ENCODE measurements around the gene NUP93.

NUP93 gene

GRCh38 chr16:56744996-56745640 lies 15.2 kb downstream of the NUP93 start:
- no peak for DNase-seq

GRCh38 chr16:56747486-56748045 lies 17.6 kb downstream of the NUP93 start:
- DNase-seq, result no peak

GRCh38 chr16:56748191-56748590 lies 18.3 kb downstream of the NUP93 start:
- no peak for DNase-seq

GRCh38 chr16:56748826-56749225 lies 18.9 kb downstream of the NUP93 start:
- DNase-seq, result no peak

- no peak for DNase-seq
These were observed 20.0 kb downstream of the NUP93 start for GRCh38 chr16:56749672-56750491.

GRCh38 chr16:56753410-56753809 lies 23.5 kb downstream of the NUP93 start:
- no peak for DNase-seq

GRCh38 chr16:56755038-56755437 lies 25.1 kb downstream of the NUP93 start:
- DNase-seq, result no peak

GRCh38 chr16:56758432-56758831 lies 28.5 kb downstream of the NUP93 start:
- DNase-seq, result no peak

- DNase-seq, result no peak
These were observed 29.0 kb downstream of the NUP93 start for GRCh38 chr16:56758930-56759329.

GRCh38 chr16:56763291-56763916 lies 33.5 kb downstream of the NUP93 start:
- no peak for DNase-seq

GRCh38 chr16:56764835-56765234 lies 34.9 kb downstream of the NUP93 start:
- no peak for DNase-seq

- DNase-seq, result no peak
These were observed 36.0 kb downstream of the NUP93 start for GRCh38 chr16:56765949-56766348.

GRCh38 chr16:56767024-56767423 lies 37.1 kb downstream of the NUP93 start:
- DNase-seq, result no peak

GRCh38 chr16:56769677-56770076 lies 39.7 kb downstream of the NUP93 start:
- DNase-seq, result no peak

- DNase-seq, result no peak
These were observed 41.8 kb downstream of the NUP93 start for GRCh38 chr16:56771558-56772279.

- DNase-seq, result no peak
These were observed 43.6 kb downstream of the NUP93 start for GRCh38 chr16:56773532-56773931.

GRCh38 chr16:56774016-56774680 lies 44.2 kb downstream of the NUP93 start:
- no peak for DNase-seq

- DNase-seq, result no peak
These were observed 45.2 kb downstream of the NUP93 start for GRCh38 chr16:56775162-56775561.

GRCh38 chr16:56776562-56776961 lies 46.6 kb downstream of the NUP93 start:
- no peak for DNase-seq

- DNase-seq, result no peak
These were observed 47.1 kb downstream of the NUP93 start for GRCh38 chr16:56777001-56777400.

GRCh38 chr16:56777482-56777881 lies 47.6 kb downstream of the NUP93 start:
- DNase-seq, result no peak

GRCh38 chr16:56779906-56780305 lies 50.0 kb downstream of the NUP93 start:
- no peak for DNase-seq

Data from SHP77 treated with DMSO at 0.1 percent for 48 hours (cell line).